Esophagus squamous epithelium (tissue), 4 donors: Measurements from ENCODE around the gene CD96.

ENCODE experiments used
- POLR2A ChIP-seq, 4 donors: fragments of 450-650 bp; IDR thresholded peaks; one replicate each; pipeline ENCODE4 v1.6.1; 2017; ENCODE audit warnings: antibody characterized with exemption in 4 of 4, mild to moderate bottlenecking in 4 of 4, moderate library complexity in 3 of 4
- TF ChIP-seq, protein P1 (sequence below), 6 experiments: fragments of 450-650 bp in 4 of 6; fragments of 200-600 bp in 2 of 6; sonication (generic) in 2 of 6; IDR thresholded peaks; one replicate each; pipeline ENCODE4 v1.5.1; 2016 to 2019; ENCODE audit warnings: antibody characterized with exemption in 6 of 6, mild to moderate bottlenecking in 4 of 6, moderate library complexity in 4 of 6

DNA sequence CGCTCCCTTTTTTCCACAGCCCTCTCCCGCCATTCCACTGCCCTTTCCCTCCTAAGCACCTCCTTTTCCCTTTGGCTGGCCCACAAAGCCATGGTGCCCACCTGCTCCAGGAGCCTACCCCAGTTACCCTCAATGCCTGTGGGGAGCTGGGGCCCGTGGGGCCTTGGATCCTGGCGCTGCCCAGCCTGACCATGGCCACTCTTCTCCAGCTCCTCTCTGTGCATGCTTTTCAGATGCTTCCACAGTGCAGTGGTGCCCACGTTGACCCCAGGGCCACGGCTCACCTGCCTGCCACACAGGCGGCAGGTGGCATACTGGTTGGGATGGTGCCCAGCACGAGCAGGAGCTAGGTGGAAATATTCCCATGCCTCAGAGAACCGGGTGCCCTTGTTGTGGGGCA, 51.7 kb downstream of the CD96 start:
- TF ChIP-seq POLR2A (IDR thresholded peaks at IDR 0.05) = no peak
- TF ChIP-seq, protein P1, sequence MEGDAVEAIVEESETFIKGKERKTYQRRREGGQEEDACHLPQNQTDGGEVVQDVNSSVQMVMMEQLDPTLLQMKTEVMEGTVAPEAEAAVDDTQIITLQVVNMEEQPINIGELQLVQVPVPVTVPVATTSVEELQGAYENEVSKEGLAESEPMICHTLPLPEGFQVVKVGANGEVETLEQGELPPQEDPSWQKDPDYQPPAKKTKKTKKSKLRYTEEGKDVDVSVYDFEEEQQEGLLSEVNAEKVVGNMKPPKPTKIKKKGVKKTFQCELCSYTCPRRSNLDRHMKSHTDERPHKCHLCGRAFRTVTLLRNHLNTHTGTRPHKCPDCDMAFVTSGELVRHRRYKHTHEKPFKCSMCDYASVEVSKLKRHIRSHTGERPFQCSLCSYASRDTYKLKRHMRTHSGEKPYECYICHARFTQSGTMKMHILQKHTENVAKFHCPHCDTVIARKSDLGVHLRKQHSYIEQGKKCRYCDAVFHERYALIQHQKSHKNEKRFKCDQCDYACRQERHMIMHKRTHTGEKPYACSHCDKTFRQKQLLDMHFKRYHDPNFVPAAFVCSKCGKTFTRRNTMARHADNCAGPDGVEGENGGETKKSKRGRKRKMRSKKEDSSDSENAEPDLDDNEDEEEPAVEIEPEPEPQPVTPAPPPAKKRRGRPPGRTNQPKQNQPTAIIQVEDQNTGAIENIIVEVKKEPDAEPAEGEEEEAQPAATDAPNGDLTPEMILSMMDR (IDR thresholded peaks at IDR 0.05) = no peak
